ENCODE data around the gene CIAO1. TPM values are rescaled to one million over a fixed set of nuclear protein-coding genes. Genes with fewer than 3 reads are reported as not detected.
"Not testable (repeated sequence)": the region's sequence is repeated elsewhere in the genome, so short reads cannot be mapped to it uniquely, and the experiment has no call there.

CIAO1 gene
- total RNA-seq: 10 to 100 TPM; 78.3 to 87.3 TPM
- polyA plus RNA-seq: 100 to 1,000 TPM in 1 of 2 donors, 10 to 100 TPM in 1; 94.3 to 111 TPM

GRCh38 chr2:96265840-96266679 lies at the start of gene CIAO1, which contains the start of gene TMEM127:
TSS of gene CIAO1 (plus strand) at chr2:96266225. CDS start at chr2:96266351, 126 bp downstream.
TSS of gene TMEM127 (minus strand) at chr2:96265997. CDS start at chr2:96265381, 616 bp downstream.
- H3K27me3 Mint-ChIP-seq: no peaks in the 10 kb centered on the region
- ChIA-PET CTCF (ENCODE audit: partially characterized antibody) (interaction anchor here (0.7 to 1.5 kb wide), 11 partner anchors 55 to 288 kb away, joined by 3 to 9 read pairs (median 3); partner anchors contain the start of genes ASTL and STARD7), POLR2A (ENCODE audit: partially characterized antibody) (interaction anchor here (0.7 to 4.5 kb wide), 10 partner anchors 12 to 271 kb away, joined by 3 to 25 read pairs (median 4); partner anchors contain the start of genes ARID5A, ITPRIPL1, NEURL3 and SNRNP200)
- H3K9me3 ChIP-seq (ENCODE audit: control insufficient read depth in 1 of 2, low read length in 2 of 2): no peaks in the 10 kb centered on the region
- no peaks in the 10 kb centered on the region for H3K9me3 Mint-ChIP-seq
- peaks cover 49% of the 10 kb centered on the region for H3K4me1 ChIP-seq (ENCODE audit: insufficient read depth, low read length)
- H3K27ac ChIP-seq (ENCODE audit: low read depth, low read length): peak within 1 kb of the TSS; percentile 94
- peak within 1 kb of the TSS; percentile 85 to 97 for H3K4me3 ChIP-seq (ENCODE audit: low read length in 2 of 2)
- intact Hi-C loops (cut with micrococcal nuclease): loop anchor here (1.0 to 10.0 kb wide), 9 partner anchors 23 to 549 kb away; partner anchors contain the start of genes ANKRD36C, NEURL3, SNRNP200 and STARD7
- peaks cover 22 to 64% (median 48%) of the 10 kb centered on the region in 4 donors for H3K4me1 Mint-ChIP-seq
- peaks cover 13 to 60% of the 10 kb centered on the region in 2 donors for H3K36me3 Mint-ChIP-seq
- H3K27ac Mint-ChIP-seq: peak within 1 kb of the TSS; percentile 80 to 99 (median 94)
- peaks cover 33% of the 10 kb centered on the region for H3K36me3 ChIP-seq (ENCODE audit: insufficient read depth, low read length)
- DNase-seq: peak; percentile 97 to 98 (median 97)
- H3K27me3 ChIP-seq (ENCODE audit: insufficient read depth, low read length): no peaks in the 10 kb centered on the region
- peak within 1 kb of the TSS; percentile 91 to 99 (median 94) for H3K4me3 Mint-ChIP-seq

- Mint-ChIP-seq H3K27ac (no peak overlapping the region), H3K4me1 (peaks cover 0 to 2% (median under 1%) of the 10 kb centered on the region in 4 donors), H3K4me3 (no peak overlapping the region), H3K9me3 (no peaks in the 10 kb centered on the region), H3K36me3 (peaks cover 0 to 2% of the 10 kb centered on the region in 2 donors), H3K27me3 (no peaks in the 10 kb centered on the region)
- H3K27ac ChIP-seq (ENCODE audit: low read depth, low read length): no peak overlapping the region
- no peaks in the 10 kb centered on the region for H3K9me3 ChIP-seq (ENCODE audit: control insufficient read depth in 1 of 2, low read length in 2 of 2)
- ChIA-PET POLR2A (ENCODE audit: partially characterized antibody) (no interaction called here), CTCF (ENCODE audit: partially characterized antibody) (no interaction called here)
- no peaks in the 10 kb centered on the region for H3K4me1 ChIP-seq (ENCODE audit: insufficient read depth, low read length)
- intact Hi-C loops (cut with micrococcal nuclease): no loop called here
- no peaks in the 10 kb centered on the region for H3K36me3 ChIP-seq (ENCODE audit: insufficient read depth, low read length)
- H3K27me3 ChIP-seq (ENCODE audit: insufficient read depth, low read length): no peaks in the 10 kb centered on the region
- H3K4me3 ChIP-seq (ENCODE audit: low read length in 2 of 2): no peak overlapping the region
- DNase-seq: no peak
Observed at GRCh38 chr2:96218508-96219131, 47.4 kb upstream of the CIAO1 start.

- H3K27me3 ChIP-seq (ENCODE audit: insufficient read depth, low read length); H3K27ac ChIP-seq (ENCODE audit: low read depth, low read length); H3K9me3 ChIP-seq (ENCODE audit: control insufficient read depth in 1 of 2, low read length in 2 of 2); H3K4me1 ChIP-seq (ENCODE audit: insufficient read depth, low read length); H3K27ac Mint-ChIP-seq; DNase-seq; H3K4me3 Mint-ChIP-seq; H3K36me3 ChIP-seq (ENCODE audit: insufficient read depth, low read length); H3K4me1 Mint-ChIP-seq; H3K9me3 Mint-ChIP-seq; H3K4me3 ChIP-seq (ENCODE audit: low read length in 2 of 2); intact Hi-C loops (cut with micrococcal nuclease); H3K36me3 Mint-ChIP-seq; POLR2A ChIA-PET (ENCODE audit: partially characterized antibody); CTCF ChIA-PET (ENCODE audit: partially characterized antibody); H3K27me3 Mint-ChIP-seq: not testable (repeated sequence)
Observed at GRCh38 chr2:96219959-96220358, 46.1 kb upstream of the CIAO1 start.

GRCh38 chr2:96221106-96221505 lies 44.9 kb upstream of the CIAO1 start:
- H3K27ac ChIP-seq (ENCODE audit: low read depth, low read length); POLR2A ChIA-PET (ENCODE audit: partially characterized antibody); DNase-seq; CTCF ChIA-PET (ENCODE audit: partially characterized antibody); H3K9me3 Mint-ChIP-seq; H3K4me3 ChIP-seq (ENCODE audit: low read length in 2 of 2); H3K9me3 ChIP-seq (ENCODE audit: control insufficient read depth in 1 of 2, low read length in 2 of 2); H3K27me3 Mint-ChIP-seq; intact Hi-C loops (cut with micrococcal nuclease); H3K36me3 Mint-ChIP-seq; H3K27ac Mint-ChIP-seq; H3K27me3 ChIP-seq (ENCODE audit: insufficient read depth, low read length); H3K36me3 ChIP-seq (ENCODE audit: insufficient read depth, low read length); H3K4me1 Mint-ChIP-seq; H3K4me1 ChIP-seq (ENCODE audit: insufficient read depth, low read length); H3K4me3 Mint-ChIP-seq: not testable (repeated sequence)

- intact Hi-C loops (cut with micrococcal nuclease): no loop called here
- no peak overlapping the region for H3K4me3 Mint-ChIP-seq
- no peak overlapping the region for H3K27ac ChIP-seq (ENCODE audit: low read depth, low read length)
- H3K4me3 ChIP-seq (ENCODE audit: low read length in 2 of 2): no peak overlapping the region
- no peaks in the 10 kb centered on the region for H3K9me3 ChIP-seq (ENCODE audit: control insufficient read depth in 1 of 2, low read length in 2 of 2)
- no peaks in the 10 kb centered on the region for H3K27me3 Mint-ChIP-seq
- CTCF ChIA-PET (ENCODE audit: partially characterized antibody): no interaction called here
- H3K4me1 ChIP-seq (ENCODE audit: insufficient read depth, low read length): no peaks in the 10 kb centered on the region
- no peaks in the 10 kb centered on the region for H3K36me3 ChIP-seq (ENCODE audit: insufficient read depth, low read length)
- POLR2A ChIA-PET (ENCODE audit: partially characterized antibody): no interaction called here
- no peaks in the 10 kb centered on the region for H3K9me3 Mint-ChIP-seq
- H3K4me1 Mint-ChIP-seq: peaks cover 0 to 4% (median 3%) of the 10 kb centered on the region in 4 donors
- no peak for DNase-seq
- H3K36me3 Mint-ChIP-seq: peaks cover 2 to 3% of the 10 kb centered on the region in 2 donors
- peak overlapping the region in 2 of 7 donors; percentile 10 to 66 for H3K27ac Mint-ChIP-seq
- H3K27me3 ChIP-seq (ENCODE audit: insufficient read depth, low read length): no peaks in the 10 kb centered on the region
Observed at GRCh38 chr2:96225016-96225533, 41.0 kb upstream of the CIAO1 start.

GRCh38 chr2:96231316-96231715 lies 34.7 kb upstream of the CIAO1 start:
- Histone ChIP-seq H3K4me1 (ENCODE audit: insufficient read depth, low read length) (no peaks in the 10 kb centered on the region), H3K27ac (ENCODE audit: low read depth, low read length) (no peak overlapping the region), H3K9me3 (ENCODE audit: control insufficient read depth in 1 of 2, low read length in 2 of 2) (no peaks in the 10 kb centered on the region), H3K4me3 (ENCODE audit: low read length in 2 of 2) (no peak overlapping the region), H3K27me3 (ENCODE audit: insufficient read depth, low read length) (no peaks in the 10 kb centered on the region), H3K36me3 (ENCODE audit: insufficient read depth, low read length) (no peaks in the 10 kb centered on the region)
- intact Hi-C loops (cut with micrococcal nuclease): no loop called here
- POLR2A ChIA-PET (ENCODE audit: partially characterized antibody): interaction anchor here (0.6 to 2.0 kb wide), 2 partner anchors 23 to 49 kb away, joined by 3 to 7 read pairs; partner anchors contain the start of gene STARD7
- DNase-seq: no peak
- Mint-ChIP-seq H3K27me3 (no peaks in the 10 kb centered on the region), H3K9me3 (no peaks in the 10 kb centered on the region), H3K27ac (peak overlapping the region in 1 of 7 donors; percentile 70), H3K36me3 (peaks cover 0 to 3% of the 10 kb centered on the region in 2 donors), H3K4me3 (no peak overlapping the region), H3K4me1 (no peaks in the 10 kb centered on the region)
- CTCF ChIA-PET (ENCODE audit: partially characterized antibody): interaction anchor here (0.9 to 1.4 kb wide), 2 partner anchors 15 to 56 kb away, joined by 4 to 7 read pairs; no protein-coding TSS in a partner anchor

- peaks cover 0 to 3% of the 10 kb centered on the region in 2 donors for H3K36me3 Mint-ChIP-seq
- Histone ChIP-seq H3K4me1 (ENCODE audit: insufficient read depth, low read length) (no peaks in the 10 kb centered on the region), H3K9me3 (ENCODE audit: control insufficient read depth in 1 of 2, low read length in 2 of 2) (no peaks in the 10 kb centered on the region), H3K27me3 (ENCODE audit: insufficient read depth, low read length) (no peaks in the 10 kb centered on the region), H3K4me3 (ENCODE audit: low read length in 2 of 2) (no peak overlapping the region), H3K27ac (ENCODE audit: low read depth, low read length) (no peak overlapping the region), H3K36me3 (ENCODE audit: insufficient read depth, low read length) (no peaks in the 10 kb centered on the region)
- no peak overlapping the region for H3K27ac Mint-ChIP-seq
- CTCF ChIA-PET (ENCODE audit: partially characterized antibody): interaction anchor here (0.7 to 1.2 kb wide), 2 partner anchors 8 to 275 kb away, joined by 3 to 5 read pairs; no protein-coding TSS in a partner anchor
- no peaks in the 10 kb centered on the region for H3K27me3 Mint-ChIP-seq
- H3K4me3 Mint-ChIP-seq: no peak overlapping the region
- POLR2A ChIA-PET (ENCODE audit: partially characterized antibody): interaction anchor here (0.7 kb wide), 1 partner anchor 198 kb away, joined by 4 read pairs; no protein-coding TSS in a partner anchor
- DNase-seq: no peak
- intact Hi-C loops (cut with micrococcal nuclease): no loop called here
- peaks cover 0 to 5% (median 0%) of the 10 kb centered on the region in 4 donors for H3K4me1 Mint-ChIP-seq
- no peaks in the 10 kb centered on the region for H3K9me3 Mint-ChIP-seq
Observed at GRCh38 chr2:96233436-96233835, 32.6 kb upstream of the CIAO1 start.

Measured in CD4-positive, alpha-beta memory T cell (primary cell).